T-helper 22 cell (primary cell): ENCODE results near the gene CAV3.

ENCODE experiments used
- DNase-seq: peaks from one replicate; pipeline ENCODE4 v3.0.0-alpha.2; 2020; ENCODE audit warnings: low read depth

The CAV3 gene

DNA sequence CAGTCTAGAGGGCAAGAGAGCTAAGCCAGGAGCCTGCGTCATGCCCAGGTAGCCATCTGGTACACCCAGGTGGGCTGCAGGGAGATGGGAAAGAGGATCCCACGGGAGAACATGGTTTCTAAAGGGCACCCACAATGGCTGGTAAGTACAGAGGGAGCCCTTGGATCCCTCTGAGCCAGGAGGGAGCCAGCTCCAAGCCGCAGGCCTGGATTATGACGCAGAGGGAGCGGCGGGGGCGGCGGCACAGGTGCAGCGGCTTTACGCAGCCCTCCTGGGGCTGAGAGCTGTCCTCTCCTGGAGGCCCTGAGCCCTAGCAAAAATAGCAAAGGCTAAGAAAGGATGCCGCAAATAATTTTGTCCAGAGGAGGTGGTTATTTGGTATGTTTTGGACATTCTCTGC lies 2.8 kb downstream of the CAV3 start:
- DNase-seq = no peak

DNA sequence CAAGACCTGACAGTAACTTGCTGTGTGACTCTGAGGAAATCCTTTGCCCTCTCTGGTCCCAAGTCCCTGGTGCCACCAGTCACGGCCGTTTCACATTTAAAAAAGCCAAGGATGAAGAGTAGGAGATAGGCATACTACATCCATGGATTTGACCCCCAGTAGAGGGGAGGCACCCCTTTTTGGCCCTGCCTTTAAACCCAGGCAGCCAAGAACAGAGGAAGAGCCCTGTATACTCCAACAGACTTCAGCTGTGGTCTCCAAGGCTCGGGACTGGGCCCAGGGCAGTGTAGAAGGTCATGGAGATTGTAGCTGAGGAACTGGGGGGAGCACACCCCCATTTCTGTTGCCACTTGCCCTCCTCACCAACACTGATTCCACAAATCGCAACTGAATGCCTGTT lies 3.7 kb downstream of the CAV3 start:
- DNase-seq = no peak

DNA sequence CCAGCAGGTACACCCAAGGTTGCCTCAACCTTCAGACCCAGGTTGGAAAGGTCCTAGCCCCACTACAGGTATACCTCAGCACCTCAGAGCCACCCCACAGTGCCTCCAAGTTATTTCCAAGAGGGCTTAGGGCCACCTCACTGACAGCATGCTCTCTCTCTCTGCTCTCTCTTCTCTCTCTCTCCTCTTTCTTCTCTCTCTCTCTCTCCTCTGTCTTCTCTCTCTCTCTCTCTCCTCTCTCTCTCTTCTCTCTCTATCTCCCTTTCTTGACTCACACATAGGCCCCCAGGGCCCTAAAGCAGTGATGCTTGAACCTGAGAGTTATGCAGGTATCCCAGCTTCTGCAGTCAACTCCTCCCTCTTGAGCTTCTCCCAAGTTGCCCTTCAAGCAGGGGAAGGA lies 4.2 kb downstream of the CAV3 start:
- DNase-seq = no peak

GRCh38 chr3:8738639-8739038 lies 5.0 kb downstream of the CAV3 start:
- no peak for DNase-seq

- no peak for DNase-seq
These were observed 6.3 kb downstream of the CAV3 start for GRCh38 chr3:8739757-8740504.

DNA sequence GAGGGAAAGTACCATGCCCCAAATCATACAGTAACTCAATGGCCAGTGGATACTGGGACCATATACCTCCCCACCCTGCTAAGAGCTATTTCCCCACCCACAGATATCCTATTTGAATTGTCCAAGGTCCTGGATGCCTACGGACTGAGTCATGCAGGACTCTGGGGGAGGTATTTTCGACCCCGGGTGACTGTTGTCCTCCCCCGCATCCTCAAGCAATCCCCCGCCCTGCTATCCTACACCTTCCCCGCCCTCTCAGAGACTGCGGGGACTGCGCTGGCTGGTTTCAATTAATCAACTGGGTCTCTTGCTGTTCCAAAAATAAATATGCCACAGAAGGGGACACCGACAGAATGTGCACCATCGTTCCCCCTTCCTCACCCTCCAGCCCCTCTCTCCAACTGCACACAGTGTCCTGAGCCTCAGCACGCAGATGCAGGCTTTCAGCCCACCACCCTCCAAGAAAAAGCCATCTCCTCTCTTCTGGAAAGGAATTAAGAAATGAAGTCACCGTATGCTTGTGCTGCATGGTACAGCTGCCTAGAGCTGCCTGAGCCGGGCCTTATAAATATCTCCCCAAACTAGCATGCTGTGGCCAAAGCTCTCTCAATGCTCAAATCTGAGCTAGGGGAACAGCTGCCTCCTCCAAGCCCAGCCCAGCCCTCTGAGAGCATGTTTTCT lies 8.1 kb downstream of the CAV3 start:
- no peak for DNase-seq

- DNase-seq = no peak
These were observed 9.5 kb downstream of the CAV3 start for GRCh38 chr3:8743021-8743601.

DNA sequence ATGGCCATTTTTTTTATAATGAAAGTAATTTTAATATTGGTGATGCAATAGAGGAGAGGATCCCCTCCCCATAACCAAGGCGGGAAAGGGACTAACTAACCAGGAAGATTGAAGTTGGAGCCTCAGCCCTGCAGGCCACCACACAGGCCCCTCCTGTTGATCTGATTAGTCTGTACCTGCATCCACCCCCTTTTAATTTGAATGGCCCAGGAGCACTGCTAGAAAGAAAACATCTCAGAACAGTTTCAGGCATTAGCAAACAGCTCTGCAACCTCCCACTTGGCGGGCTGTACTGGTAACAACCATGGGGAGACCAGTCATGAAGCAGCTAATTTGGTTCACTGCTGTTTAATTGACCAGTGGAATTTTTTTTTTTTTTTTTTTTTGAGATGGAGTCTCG lies 10.3 kb downstream of the CAV3 start:
- no peak for DNase-seq

DNA sequence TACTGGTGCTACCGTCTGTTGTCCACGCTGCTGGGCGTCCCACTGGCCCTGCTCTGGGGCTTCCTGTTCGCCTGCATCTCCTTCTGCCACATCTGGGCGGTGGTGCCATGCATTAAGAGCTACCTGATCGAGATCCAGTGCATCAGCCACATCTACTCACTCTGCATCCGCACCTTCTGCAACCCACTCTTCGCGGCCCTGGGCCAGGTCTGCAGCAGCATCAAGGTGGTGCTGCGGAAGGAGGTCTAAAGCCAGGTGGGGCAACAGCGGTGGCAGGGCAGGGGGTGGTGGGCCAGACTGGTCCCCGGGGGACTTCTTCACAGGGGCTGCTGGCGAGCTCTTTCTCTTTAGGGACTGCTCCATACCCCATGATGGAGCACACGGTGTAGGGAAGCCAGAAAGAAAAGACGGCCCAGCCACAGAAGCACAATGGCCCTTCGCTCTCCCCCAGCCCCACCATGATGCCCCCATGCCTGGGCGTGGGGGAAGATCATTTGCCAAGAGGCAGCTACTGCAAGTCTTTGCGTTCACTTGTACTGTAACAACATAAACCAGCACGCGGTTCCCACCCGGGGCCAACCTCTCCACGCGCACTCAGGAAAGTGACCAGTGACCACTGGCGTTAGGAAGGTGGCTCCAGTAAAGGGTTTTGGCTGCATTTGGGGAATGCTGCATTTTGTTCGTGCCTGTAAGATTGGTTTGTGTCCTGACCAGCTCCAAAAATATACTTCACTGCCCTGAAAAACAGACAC lies 12.2 kb downstream of the CAV3 start:
- DNase-seq = no peak

DNA sequence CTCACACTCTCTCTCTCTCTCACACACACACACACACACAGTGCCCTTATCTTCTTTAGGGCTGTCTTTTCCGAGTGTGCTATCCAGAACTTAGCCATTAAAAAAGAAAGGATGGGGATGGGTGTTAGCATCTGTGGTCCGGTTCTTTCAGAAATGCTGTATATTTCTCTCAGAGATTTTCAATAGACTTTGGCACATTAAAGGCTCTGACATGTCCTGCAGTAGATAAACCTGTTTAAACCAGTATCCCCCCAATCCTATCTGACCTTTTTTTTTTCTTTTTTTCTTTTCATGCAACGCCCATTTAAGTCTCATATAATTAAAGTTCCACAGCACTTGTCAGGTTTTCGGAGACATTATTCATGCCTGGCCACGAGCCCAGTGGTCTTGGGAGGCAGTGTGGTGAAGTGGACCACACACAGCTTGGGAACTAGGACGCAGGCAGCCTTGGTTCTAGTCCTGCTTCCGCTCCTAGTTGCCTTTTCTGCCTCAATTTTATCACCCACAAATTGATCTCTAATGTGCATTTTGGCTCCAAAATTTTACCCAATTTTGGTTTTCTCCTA lies 13.3 kb downstream of the CAV3 start:
- DNase-seq = no peak

GRCh38 chr3:8749316-8749715 lies 15.7 kb downstream of the CAV3 start:
- no peak for DNase-seq

DNA sequence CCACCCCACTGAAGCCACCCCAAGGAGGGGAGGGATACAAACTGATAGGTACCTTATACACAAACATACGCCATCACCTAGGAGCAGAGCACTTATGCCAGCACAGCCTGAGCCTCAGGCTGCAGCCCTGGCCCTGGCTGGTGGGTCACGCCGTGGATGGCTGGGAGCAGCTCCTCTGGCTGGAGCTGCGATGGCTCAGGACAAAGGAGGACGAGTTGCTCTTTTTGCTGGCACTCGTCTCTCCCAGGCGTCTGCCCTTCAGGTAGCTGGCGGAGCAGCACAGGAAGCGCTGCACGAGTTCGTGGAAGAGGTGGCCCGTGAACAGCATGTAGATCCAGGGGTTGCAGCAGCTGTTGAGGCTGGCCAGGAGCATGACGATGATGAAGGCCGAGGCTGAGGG lies 19.2 kb downstream of the CAV3 start:
- no peak for DNase-seq

- no peak for DNase-seq
These were observed 21.5 kb downstream of the CAV3 start for GRCh38 chr3:8755097-8755496.

DNA sequence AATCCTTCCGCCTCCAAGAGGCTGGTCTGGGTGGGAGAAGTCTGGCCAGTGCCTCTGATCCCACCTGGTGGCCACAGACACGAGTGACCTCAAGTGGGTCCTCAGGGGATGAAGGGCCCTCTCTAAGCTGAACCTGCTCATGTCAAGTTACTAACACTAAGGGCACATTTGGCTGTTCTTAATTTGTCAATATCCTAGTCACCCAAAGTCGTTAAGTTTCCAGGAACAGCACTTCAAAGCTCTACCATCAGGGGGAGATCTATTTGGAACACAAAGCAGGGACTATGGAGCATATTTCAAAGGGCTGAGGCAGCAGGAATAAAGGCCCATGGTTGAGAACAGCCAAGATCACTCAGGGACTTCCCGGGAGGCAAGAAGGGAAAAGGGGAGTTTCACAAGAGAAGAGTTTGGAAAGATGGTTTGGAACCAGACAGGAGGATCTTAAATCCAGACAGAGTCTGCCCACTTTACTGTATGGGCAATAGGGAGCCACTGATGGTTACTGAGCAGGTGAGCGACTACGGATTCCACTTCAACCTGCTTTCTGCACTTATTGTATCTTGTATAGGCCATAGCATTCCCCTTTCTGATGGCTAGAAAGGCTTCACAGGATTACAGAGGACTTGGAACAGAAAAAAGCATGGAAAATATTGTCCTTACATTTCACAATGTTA lies 22.1 kb downstream of the CAV3 start:
- DNase-seq = no peak

GRCh38 chr3:8756671-8757070 lies 23.1 kb downstream of the CAV3 start:
- no peak for DNase-seq

DNA sequence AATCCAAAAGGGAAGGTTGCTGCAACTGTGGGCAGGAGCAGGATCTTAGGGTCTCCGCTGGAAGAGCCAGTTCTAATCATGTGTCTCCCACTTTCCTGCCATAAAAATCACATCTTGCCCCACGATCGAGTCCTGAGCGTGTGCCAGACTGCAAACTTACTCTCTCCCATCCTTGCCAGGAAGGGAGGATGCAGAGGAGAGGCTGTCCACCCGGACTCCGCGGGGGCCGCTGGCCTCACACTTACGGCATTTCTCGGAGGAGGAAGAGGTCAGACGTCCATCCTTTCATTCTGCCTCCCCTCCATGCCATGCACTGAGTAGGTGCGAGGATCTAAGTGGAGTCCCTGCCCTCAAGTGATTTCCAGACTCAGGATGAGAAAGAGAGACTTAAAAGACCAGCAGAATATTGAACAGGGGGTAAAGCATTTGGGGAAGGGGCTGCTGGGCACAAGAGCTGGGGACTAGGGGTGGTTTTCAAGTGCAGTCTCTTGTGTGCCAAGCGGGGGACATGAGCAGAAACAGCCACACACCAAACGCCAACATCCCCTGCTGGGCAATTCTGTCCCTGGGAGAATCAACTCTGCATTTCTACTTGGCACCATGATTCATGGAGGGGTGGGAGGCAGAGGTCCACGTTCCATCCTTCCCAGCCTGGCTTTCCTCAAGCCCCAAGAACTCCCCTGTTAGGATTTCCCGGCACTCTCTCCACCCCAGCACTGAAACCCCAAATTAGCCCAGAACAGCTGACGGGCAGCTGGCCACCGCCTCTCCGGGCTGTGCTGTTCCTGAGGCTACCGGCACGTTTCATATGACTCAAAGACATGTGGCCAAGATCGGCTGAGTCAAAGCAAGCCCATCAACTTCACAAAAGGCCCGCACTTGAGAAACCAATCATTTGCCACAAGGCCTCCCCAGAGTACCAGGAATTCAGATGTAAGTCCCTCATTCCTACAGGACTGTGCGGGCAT lies 24.2 kb downstream of the CAV3 start:
- no peak for DNase-seq

DNA sequence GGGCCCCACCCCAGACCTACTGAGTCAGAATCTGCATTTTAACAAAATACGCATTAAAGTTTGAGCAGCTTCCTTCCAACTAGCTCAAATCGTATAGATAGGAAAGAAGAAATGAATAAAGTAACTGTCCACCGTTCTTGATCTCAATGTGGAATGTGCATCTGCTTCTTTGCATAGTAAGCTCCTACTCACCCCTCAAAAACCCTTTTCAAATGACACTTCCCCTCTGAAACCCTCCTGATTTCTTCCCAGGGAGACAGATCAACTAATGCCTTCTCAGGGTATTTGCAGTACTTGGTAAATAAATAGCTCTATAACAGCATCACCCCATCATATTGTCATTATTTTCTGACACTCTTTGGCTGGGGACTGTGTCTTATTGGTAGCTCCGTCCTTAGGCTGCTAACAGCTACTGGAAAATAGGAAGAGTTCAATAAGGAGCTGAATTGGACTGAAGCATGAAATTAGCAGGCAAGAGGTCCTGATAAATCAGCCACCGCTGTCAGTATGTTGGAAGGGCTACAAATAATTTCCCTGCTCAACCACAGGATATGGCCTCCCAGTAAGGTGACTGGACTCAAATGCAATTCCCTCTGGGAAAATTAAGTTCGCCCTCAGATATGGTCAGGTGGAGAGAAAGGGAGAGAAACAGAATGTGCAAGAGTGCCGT lies 25.6 kb downstream of the CAV3 start:
- no peak for DNase-seq

DNA sequence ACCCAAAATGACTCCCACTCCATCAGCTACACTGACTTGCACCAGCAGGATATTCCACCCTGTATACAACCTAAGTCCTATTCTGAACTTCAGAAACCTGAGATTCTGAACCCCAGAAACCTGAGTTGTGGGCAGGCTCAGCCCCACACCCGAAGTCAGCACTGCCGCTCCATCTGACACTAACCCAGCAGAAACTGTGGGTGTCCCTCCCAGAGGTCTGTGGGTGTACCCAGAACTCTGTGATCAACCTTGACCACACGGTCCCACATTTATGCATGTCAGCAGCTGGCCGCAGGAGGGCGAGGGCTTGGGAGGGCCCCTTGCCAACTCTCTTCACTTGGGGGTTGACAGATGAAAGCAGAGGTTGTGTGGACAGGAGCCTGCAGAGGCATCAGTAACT lies 26.5 kb downstream of the CAV3 start:
- DNase-seq = no peak

GRCh38 chr3:8760506-8760905 lies 26.9 kb downstream of the CAV3 start:
- DNase-seq = no peak

DNA sequence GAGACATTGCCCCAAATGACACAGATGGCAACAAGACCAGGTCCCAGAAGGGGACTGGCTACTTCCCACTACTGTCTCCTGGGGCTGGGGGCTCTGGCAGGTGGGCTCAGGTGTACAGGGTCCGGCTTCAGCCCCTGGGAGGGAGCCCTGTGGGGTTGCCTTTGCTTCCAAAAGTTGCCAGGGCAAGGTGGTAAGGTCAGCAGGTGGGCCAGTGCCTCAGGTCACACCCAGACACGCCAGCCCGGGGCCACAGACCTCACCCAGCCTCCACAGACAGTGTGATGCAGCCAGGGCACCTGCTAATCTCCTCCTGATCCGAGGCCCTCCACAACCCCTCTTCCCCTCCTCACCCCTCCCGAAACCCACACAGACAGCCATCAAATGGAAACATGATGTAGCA lies 28.3 kb downstream of the CAV3 start:
- DNase-seq = no peak
